Measurements from ENCODE around the gene DYNC2I2.

- TF ChIP-seq CTCF (IDR thresholded peaks at IDR 0.05) (no peak), AFF4 (CRISPR knock-in tag; IDR thresholded peaks at IDR 0.05; ENCODE audit: borderline replicate concordance) (no peak)
These were observed 29.4 kb downstream of the DYNC2I2 start for GRCh38 chr9:128627127-128627715.

Data from WTC11 (cell line).